HG03175 (cell line): ENCODE measurements around the gene SLC25A26.
"Not testable (repeated sequence)": the region's sequence is repeated elsewhere in the genome, so short reads cannot be mapped to it uniquely, and the experiment has no call there.

ENCODE experiments used
- ATAC-seq: cut with Tn5 transposase; IDR thresholded peaks from one replicate; pipeline ENCODE4 v1.9.1; 2021; ENCODE audit warnings: mild to moderate bottlenecking, moderate library complexity; ENCODE audit not compliant: unreplicated experiment

SLC25A26 gene

GRCh38 chr3:66268864-66269263, 48.1 kb downstream of the SLC25A26 start:
- ATAC-seq, result no peak

DNA sequence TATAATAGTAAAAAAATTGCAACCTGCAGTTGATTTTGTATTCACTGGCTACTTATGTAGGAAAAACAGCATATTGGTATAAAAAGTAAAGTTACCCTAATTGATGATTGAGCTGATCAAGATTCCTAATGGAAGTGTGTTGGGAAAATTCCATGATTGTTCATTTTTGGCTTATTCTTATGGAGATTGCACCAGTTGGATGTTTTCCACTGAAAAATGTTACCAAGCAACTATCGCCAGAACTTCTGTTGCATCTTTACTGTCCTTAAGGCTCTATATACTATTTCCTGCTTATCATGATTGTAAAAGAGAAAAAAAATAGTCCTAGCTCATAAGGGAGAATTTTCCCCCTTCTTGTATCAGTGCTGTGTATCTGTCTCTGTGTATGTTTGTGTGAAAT, 48.6 kb downstream of the SLC25A26 start:
- no peak for ATAC-seq

DNA sequence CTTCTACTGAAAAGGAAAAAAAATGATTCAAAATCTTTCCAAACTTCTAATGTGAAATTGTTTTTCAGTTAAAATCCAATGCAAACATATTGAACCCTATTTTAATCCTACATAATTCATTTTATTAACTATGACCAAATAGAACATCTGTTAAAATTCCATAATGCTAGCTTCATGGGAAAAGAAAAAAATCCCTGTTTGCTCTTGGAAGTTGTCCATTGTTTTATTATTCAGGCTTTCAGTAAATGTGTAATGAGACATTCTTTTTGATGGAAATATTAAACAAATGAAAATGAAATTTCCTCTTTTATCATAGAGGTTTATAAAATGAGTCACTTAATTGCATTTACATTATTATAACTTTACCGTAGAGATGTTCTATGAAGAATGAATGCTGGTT, 49.5 kb downstream of the SLC25A26 start:
- no peak for ATAC-seq

- ATAC-seq, result no peak
These were observed 49.9 kb downstream of the SLC25A26 start for GRCh38 chr3:66270701-66271100.

- ATAC-seq, result no peak
These were observed 50.4 kb downstream of the SLC25A26 start for GRCh38 chr3:66271231-66271630.

DNA sequence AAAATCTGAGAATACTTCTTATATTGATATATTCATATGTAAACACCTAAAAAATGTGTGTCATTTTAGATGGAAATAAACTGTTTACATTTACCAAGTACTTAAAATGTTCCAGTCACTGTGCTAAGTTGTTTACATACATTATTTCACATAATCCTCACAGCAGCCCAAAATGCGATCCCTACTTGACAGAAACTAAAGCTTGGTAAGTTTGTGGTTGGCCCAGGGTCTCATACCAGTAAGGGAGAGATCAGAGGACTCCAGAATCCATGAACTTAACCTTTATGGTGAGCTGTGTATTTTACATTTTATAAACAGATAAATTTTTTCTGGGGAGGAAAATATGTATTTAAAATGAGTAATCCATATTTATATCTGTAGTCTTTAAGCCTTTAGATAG, 51.2 kb downstream of the SLC25A26 start:
- ATAC-seq, result no peak

DNA sequence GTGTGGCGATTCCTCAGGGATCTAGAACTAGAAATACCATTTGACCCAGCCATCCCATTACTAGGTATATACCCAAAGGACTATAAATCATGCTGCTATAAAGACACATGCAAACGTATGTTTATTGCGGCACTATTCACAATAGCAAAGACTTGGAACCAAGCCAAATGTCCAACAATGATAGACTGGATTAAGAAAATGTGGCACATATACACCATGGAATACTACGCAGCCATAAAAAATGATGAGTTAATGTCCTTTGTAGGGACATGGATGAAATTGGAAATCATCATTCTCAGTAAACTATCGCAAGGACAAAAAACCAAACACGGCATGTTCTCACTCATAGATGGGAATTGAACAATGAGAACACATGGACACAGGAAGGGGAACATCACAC, 54.0 kb downstream of the SLC25A26 start:
- not testable (repeated sequence) for ATAC-seq

GRCh38 chr3:66276705-66277274, 56.0 kb downstream of the SLC25A26 start:
- ATAC-seq, result no peak

DNA sequence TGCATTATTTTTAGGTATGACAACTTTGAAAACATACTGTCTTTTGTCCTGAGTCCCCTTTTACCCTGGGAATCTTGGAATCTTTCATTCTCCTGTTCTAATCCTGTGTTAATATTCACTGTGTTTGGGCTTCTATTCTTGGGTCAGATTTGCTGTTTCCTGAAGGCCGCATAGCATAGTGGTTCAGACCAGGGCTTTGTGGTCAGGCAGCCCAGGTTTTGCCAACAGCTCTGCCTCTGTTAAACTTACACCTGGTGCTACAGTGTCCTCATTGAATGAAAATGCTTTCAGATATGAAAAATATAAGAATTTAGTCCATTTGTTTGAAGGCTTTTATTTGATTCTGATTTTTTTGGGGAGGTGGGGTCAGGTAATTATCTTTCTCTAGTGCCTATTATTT, 58.4 kb downstream of the SLC25A26 start:
- ATAC-seq, result no peak

GRCh38 chr3:66280304-66280703, 59.5 kb downstream of the SLC25A26 start:
- ATAC-seq, result no peak

GRCh38 chr3:66291922-66292321, 71.1 kb downstream of the SLC25A26 start:
- not testable (repeated sequence) for ATAC-seq

DNA sequence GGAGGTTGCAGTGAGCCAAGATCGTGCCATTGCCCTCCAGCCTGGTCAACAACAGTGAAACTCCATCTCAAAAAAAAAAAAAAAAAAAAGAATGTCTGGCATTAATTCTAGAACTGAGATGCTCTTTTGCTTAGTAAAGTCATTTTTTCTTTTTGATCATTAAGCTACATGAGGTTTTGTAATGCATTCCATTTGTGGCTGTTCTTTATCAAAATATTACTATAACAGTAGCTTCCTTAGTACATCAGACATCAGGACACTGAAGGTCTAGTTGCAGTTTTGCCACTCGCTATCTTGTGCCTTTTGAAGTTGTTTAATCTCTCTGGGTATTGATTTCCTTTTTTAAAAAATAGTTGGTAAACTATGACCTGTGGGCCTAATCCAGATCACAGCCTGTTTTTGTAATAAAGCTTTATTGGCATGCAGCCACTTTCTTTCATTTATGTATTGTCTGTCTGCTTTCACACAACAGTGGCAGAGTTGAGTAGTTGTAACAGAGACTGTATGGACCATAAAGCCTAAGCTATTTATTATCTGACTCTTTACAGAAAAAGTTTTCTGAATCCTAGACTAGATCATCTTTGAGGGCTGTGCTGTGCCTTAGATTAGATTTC, 76.6 kb downstream of the SLC25A26 start:
- no peak for ATAC-seq

GRCh38 chr3:66297900-66298299, 77.1 kb downstream of the SLC25A26 start:
- no peak for ATAC-seq

- ATAC-seq, result no peak
These were observed 77.8 kb downstream of the SLC25A26 start for GRCh38 chr3:66298591-66298990.

DNA sequence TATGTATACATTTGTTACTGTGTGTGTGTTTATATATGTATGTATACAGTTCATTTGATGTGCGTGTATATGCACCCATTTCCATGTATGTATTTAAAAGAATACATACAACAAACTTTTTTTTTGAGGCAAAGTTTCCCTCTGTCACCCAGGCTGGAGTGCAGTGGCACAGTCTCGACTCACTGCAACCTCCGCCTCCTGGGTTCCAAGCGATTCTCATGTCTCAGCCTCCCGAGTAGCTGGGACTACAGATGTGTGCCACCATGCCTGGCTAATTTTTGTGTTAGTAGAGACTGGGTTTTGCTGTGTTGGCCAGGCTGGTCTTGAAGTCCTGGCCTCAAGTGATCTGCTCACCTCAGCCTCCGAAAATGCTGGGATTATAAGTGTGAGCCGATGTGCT, 78.3 kb downstream of the SLC25A26 start:
- ATAC-seq, result not testable (repeated sequence)

- ATAC-seq, result no peak
These were observed 79.1 kb downstream of the SLC25A26 start for GRCh38 chr3:66299891-66300290.

GRCh38 chr3:66302288-66302687, 81.5 kb downstream of the SLC25A26 start:
- peak; percentile 71 for ATAC-seq

DNA sequence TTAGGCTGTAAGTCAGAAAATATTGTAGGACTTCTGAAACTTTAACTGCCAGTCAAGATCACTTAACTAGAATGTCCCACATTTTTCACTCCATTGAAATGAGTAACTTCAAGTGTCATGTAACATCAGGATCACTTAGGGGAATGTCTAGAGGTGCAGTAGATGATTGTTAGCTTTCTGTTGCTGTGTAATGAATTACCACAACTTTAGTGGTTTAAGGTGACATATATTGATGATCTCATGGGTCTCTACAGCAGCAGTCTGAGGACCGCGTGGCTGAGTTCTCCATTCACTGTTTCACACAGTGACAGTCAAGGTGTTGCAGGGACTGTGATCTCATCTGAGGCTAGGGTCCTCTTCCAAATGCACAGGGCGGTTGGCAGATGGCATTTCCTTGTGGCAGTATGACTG, 82.7 kb downstream of the SLC25A26 start:
- ATAC-seq, result peak; percentile 83

DNA sequence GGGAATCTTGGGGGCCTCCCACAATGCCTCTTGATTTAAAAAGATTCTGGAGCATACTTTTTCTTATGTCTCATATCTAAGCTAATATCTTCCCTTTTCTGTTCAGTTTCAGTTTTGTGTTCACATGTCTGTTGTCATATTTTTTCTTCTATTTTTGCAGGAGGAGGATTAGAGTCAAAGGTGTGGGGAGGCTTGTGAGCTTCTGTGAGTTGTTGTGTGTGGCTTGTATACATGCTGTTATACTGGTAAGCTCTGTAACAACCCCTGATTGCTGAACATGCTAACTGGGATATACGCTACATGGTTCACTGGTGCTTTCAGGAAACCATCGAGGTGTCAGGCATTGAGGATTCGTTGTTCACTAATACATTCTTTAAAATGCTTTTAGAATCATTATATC, 83.5 kb downstream of the SLC25A26 start:
- peak; percentile 26 for ATAC-seq

GRCh38 chr3:66306086-66306485, 85.3 kb downstream of the SLC25A26 start:
- ATAC-seq, result not testable (repeated sequence)

GRCh38 chr3:66306991-66307390, 86.2 kb downstream of the SLC25A26 start:
- not testable (repeated sequence) for ATAC-seq

- ATAC-seq, result no peak
These were observed 91.2 kb downstream of the SLC25A26 start for GRCh38 chr3:66312039-66312438.

- no peak for ATAC-seq
These were observed 93.7 kb downstream of the SLC25A26 start for GRCh38 chr3:66314455-66314854.
